VCaP (cell line): Measurements from ENCODE around the gene PDK2.

Experiments used
- H3K27ac ChIP-seq: fragments of 450-650 bp; 2 replicates; pipeline ENCODE4 v1.5.1; 2017
- CTCF ChIP-seq: fragments of 450-650 bp; conservative IDR thresholded peaks from 2 replicates; pipeline ENCODE4 v1.5.1; 2017; ENCODE audit warnings: mild to moderate bottlenecking, moderate library complexity

The PDK2 gene

GRCh38 chr17:50122945-50123344 is 27.8 kb downstream of the PDK2 start:
- no peak for TF ChIP-seq CTCF
- peak overlapping the region; percentile 69 for H3K27ac ChIP-seq

DNA sequence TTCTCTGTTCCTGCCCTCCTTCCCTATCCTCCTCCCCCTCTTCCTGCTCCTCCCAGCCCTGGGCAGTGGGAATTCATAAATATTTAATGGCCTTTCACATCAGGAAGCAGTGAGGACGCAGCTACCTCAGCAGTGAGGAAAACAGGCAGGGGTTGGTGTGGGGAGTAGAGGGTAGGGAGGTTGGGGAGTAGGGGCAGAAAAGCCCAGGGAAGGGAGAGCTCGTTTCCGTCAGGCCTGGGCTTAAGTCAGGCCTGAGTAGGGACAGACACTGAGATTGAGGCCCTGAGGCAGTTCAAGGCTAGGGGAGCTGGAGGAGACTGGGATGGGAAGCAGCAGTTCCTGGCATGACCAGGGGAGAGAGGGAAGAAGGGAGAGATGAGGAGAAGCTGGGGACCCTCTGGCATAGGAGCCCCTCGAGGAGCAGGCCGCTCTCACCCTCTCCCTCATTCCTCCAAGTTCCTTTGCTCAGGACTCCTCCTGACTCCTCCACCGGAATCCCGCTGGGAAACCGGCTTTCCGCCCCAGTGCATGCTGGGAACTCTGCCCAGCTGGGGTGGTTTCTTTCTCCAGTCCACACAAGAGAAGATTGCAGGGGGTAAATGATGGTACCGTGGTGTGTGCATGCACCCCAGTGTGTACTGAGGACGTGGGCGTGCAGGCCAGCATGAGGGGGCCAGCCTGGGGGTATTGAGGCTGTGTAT is 28.6 kb downstream of the PDK2 start:
- H3K27ac ChIP-seq, result peak overlapping the region; percentile 69
- no peak for TF ChIP-seq CTCF

GRCh38 chr17:50125420-50125997 is 30.4 kb downstream of the PDK2 start:
- no peak overlapping the region for H3K27ac ChIP-seq
- no peak for TF ChIP-seq CTCF

- no peak overlapping the region for H3K27ac ChIP-seq
Measured at GRCh38 chr17:50127697-50128361, 32.7 kb downstream of the PDK2 start.

GRCh38 chr17:50128441-50129352 is 33.5 kb downstream of the PDK2 start:
- no peak for TF ChIP-seq CTCF
- H3K27ac ChIP-seq, result peak overlapping the region; percentile 40; the same call in 1 of the 2 replicates

More at GRCh38 chr17:50127697-50128361, 32.7 kb downstream of the PDK2 start:
- no peak for TF ChIP-seq CTCF

- no peak for TF ChIP-seq CTCF
- peak overlapping the region; percentile 40; the same call in 1 of the 2 replicates for H3K27ac ChIP-seq
Measured at GRCh38 chr17:50129353-50129727, 34.2 kb downstream of the PDK2 start.
